Endometrial microvascular endothelial cells (primary cell): Measurements from ENCODE around the gene CCT3. TPM values are rescaled to one million over a fixed set of nuclear protein-coding genes. Genes with fewer than 3 reads are reported as not detected.

Source experiments
- in situ Hi-C: cut with HindIII; loops from 2 replicates; pipeline ENCODE4 v1.10.0; 2017; ENCODE audit warnings: low sequenced_read_pairs, low pct_unique_long_range_greater_than_20kb; ENCODE audit errors: inconsistent ontology term
- total RNA-seq: library from RNA; depleted of rRNA; stranded (reverse); fragments of >200 nt; gene quantifications from one replicate; pipeline ENCODE4 v1.2.3, GENCODE V29; 2015; ENCODE audit errors: inconsistent ontology term

The CCT3 gene
- total RNA-seq, 1 donor from 2014 or later, result 570 TPM

DNA sequence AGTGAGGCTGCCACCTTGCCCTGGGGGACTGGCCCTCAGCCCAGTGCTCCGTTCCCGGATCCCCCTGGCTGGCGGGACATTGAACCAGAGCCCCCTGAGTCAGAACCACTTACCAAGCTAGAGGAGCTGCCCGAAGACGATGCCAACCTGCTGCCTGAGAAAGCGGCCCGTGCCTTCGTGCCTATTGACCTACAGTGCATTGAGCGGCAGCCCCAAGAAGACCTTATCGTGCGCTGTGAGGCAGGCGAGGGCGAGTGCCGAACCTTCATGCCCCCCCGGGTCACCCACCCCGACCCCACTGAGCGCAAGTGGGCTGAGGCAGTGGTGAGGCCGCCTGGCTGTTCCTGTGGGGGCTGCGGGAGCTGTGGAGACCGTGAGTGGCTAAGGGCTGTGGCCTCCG, 52.7 kb downstream of the CCT3 start:
- in situ Hi-C loops, result no loop called here

GRCh38 chr1:156284757-156285156, 53.3 kb downstream of the CCT3 start:
- in situ Hi-C loops, result no loop called here

DNA sequence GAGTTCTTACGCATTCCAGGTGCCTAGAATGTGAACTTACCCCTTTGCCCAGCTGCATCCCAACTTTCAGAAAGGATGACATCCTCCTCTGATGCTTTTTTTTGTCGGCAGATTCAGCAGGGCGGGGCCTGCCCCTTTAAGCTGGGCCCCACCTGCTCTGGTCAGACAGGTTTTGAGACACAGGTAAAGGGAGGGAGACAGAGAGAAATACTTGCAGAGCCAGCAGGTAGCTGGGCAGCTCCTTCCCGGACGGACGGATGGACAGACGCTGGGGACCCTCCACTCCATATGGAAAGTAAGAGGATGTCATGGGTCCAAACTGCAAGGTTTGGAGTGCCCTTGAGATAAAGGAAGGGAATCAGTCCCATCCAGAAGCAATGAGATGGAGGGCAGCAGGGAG, 54.0 kb downstream of the CCT3 start, which contains the start of gene TMEM79:
Gene TMEM79 (plus strand): TSS at position 214 of the 400 bp plus-strand sequence. CDS start 902 bp downstream, outside the sequence.
- in situ Hi-C loops, result no loop called here

DNA sequence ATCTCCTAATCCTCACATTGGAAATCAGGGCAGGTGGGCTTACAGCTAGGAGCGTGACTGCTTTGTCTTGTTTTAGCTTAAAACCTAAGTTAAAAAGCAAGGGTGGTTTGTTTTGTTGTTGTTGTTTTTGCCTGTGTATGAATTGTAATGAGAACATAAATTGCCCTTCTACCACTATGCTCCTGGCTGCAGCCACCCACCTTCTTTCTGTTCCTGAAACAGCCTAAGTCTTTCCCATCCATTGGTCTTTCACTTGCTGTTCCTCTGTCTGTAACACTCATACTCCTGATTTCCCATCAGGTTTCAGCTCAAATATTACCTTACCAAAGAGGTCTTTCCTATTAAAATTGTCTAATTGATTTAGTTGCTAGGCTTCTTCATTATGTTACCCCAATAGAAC, 54.6 kb downstream of the CCT3 start:
- in situ Hi-C loops, result no loop called here

GRCh38 chr1:156282479-156283222, 55.4 kb downstream of the CCT3 start, which contains the start of gene SMG5:
Gene SMG5 (minus strand): TSS chr1:156282825. CDS start chr1:156282680, 145 bp downstream.
- in situ Hi-C loops, result no loop called here

- in situ Hi-C loops, result no loop called here
Observed at GRCh38 chr1:156281693-156282478, 56.2 kb downstream of the CCT3 start.

GRCh38 chr1:156281281-156281680, 56.8 kb downstream of the CCT3 start:
- in situ Hi-C loops, result no loop called here

DNA sequence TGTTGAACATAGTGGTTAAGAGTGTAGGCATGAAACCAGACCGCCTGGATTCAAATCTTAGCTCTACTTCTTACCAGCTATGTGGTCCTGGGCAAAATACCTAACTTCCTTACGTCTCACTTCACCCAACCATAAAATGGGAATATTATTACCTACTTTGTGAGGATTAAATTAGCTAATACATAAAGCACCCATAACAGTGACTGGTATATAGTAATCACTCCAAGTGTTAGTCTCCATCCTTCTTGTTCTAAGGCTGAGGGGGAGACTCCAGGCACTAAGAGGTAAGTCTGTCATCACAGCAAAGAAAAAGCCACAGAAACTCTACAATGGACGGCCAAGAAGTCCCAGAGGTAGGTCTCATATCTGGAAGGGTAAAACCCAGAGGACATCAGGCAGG, 58.3 kb downstream of the CCT3 start:
- in situ Hi-C loops, result no loop called here

- in situ Hi-C loops, result no loop called here
Observed at GRCh38 chr1:156276966-156277381, 61.1 kb downstream of the CCT3 start.

DNA sequence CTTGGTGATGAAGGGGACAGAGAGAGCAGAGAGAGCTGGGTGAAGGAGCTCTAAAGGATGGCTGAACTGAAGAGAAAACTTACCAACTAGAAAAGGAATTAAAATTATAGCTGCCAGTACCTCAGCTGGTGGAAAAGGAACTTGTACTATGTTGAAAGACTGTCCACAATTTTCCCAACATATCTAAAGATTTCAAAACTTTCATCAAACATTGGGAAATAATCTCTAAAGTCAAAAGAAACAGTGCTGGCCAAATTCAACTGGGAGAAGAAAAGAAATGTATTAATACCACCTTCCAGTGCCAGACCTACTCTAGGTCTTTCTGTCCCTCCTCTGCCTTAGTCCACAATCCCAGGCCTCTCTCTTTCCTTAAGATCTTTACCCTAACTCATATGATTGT, 61.6 kb downstream of the CCT3 start:
- in situ Hi-C loops, result no loop called here

- in situ Hi-C loops, result no loop called here
Observed at GRCh38 chr1:156270314-156270713, 67.8 kb downstream of the CCT3 start.

DNA sequence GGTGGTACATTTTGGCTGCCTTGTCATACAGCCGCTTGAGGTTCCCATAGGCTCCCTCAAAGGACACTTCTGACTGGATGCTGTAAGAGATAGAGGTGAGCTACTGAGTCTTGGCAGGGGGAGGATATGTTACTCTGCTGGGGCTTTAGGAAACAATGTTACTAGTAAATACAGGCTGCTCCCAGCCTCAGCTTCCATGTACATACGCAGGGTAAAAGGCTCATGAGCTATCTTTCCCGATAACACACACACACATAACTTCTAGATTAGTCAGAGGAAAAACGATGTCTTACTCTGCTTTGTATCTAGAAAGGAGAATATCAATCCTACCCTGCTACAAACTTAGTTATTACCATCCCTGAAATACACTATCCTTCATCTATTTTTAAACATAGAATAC, 69.8 kb downstream of the CCT3 start:
- in situ Hi-C loops, result no loop called here

DNA sequence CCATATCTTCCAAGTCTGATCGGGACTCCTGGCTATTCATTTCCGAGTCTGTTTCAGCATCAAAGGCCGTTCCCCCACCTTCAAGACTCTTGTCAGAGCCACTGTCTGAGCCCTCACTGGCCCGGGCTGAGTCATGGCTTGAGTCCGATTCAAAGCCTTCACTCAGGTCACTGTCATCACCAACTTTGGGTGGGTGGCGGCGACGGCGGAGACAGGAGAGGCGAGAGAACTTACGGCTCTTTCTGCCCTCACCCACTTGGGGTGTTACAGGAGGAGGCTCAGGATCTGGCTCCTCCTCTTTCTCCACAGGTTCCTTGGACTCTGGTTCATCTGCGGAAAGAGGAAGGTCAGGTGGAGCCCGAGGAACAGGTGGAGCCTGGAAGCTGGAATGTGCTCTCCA, 72.0 kb downstream of the CCT3 start:
- in situ Hi-C loops, result no loop called here

DNA sequence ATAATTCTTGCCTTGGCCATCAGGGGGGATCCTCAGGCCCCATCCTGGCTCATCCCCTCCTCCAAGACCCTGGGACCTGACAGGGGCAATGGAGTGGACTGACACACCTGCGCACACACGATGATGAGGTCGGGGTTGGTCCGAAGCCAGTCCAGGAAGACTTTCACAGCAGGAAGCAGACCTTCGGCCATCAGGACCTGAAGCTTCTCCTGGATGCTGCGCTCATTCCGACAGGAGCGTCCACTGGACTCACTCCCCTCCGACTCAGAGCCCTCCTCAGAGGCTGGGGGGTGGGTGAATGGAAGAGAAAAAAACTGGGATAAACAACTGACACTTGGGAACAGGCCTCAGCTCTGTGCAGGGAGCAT, 74.8 kb downstream of the CCT3 start:
- in situ Hi-C loops, result no loop called here

DNA sequence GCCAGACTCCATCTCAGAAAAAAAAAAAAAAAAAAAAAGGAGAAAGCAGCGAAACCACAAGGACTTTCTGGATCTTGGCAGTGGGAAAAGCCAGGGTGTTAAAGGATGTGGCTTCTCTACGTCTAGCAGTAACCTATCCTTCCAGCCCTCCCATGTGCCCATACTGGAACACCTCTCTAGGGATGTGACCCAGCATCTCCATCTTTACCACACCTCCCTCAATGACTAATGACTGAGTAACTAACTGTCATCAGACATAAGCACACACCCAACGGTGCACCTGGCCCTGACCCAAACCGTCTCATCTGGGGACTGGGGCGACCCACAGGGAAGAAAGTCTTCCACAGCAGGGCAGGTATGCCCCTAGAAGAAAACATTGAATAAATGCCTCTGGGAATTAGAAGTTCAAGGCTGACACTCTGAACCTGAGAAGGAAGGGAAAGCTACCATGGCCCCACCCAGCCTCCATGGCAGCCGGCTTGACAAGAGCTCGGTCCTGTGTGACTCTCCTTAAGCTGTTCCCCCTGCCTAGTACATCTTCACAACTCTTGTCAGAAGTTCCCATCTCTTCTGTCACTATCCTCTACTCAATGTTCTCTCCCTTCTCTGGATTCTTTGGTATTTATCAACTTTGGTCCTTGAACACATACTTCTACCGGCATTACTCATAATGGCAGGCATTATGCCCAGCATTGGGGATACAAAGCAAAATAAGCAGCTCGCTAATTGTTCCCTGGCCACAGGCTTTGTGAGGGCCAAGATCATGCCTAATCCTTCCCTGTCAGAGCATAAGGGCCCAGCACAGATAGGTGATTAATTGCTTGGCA, 75.4 kb downstream of the CCT3 start:
- in situ Hi-C loops, result no loop called here

- in situ Hi-C loops, result no loop called here
Observed at GRCh38 chr1:156260896-156261295, 77.2 kb downstream of the CCT3 start.

GRCh38 chr1:156259805-156260204, 78.3 kb downstream of the CCT3 start:
- in situ Hi-C loops, result no loop called here
